ENCODE data around the gene FILIP1.

The FILIP1 gene

DNA sequence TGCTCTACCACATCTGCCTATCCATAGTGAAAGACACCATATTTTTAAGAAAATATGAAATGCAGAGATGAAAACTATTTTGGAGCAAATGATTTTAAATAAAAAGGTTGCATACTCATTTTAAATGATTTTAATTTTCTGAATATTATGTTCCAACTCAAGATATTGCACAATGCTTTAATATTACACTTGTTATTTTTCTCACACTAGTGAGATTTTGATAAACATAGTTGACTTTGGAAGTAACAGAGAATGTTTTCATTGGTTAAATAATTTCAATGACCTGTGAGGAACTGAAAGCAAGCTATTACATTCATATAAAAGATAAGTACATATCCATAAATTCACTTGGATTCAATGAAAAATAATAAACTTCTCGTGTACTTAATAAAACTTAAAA lies 201.9 kb downstream of the FILIP1 start:
- DNase-seq (ENCODE audit: low read depth) = no peak

DNA sequence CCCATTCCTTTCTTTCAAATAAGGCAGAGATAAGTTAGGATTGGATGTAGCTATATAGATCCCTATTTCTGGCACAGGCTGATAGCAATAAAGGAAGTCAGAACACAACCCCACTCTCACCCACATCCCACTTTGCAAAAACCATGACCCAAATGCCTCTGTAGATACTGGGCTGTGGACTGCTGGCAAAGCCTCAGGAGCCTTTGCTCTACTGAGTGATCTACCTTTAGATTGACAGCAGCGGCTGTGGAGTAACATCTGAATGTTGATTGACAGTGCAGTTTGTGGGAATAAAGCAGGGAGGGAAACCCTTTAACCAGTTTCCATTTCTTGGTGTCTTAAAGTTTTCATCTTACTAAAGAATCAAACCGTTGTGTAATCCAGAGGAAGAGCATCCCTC lies 202.3 kb downstream of the FILIP1 start:
- no peak for DNase-seq (ENCODE audit: low read depth)

DNA sequence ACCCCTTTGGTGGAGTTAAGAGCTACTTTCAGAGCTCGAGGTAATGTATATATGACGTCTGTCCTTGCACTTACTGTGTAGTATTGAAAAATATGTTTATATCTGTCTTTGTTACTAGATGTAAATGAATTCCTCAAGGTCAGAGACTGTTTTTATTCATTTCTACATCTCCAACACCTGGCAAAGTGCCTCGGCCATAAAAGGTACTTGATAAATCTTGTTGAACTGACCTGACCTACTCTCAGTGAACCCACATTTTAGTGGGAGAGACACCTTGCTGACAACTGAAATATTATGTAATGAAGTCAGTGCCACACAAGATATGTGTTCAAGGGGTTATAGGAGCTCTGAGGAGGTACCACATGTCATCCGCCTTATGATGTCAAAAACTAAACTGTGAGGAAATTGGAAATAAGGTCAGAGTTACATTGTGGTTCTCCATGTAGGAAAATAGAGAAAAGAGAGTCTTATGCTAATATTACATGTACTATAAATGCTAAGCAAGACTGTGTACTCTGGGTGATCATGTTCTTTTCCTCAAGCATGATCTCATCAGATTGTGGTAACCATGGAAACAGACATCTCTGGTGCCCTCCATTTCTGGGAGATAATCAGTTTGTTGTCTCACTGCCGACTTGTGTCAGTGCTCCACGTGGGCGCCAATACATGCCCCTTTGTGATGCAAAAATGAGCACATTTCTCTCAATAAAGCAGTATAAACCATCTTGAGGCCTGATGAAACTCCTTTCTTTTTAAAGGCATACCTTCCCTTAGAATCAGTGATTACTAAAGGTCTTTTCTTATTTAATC lies 203.3 kb downstream of the FILIP1 start:
- DNase-seq (ENCODE audit: low read depth) = no peak

DNA sequence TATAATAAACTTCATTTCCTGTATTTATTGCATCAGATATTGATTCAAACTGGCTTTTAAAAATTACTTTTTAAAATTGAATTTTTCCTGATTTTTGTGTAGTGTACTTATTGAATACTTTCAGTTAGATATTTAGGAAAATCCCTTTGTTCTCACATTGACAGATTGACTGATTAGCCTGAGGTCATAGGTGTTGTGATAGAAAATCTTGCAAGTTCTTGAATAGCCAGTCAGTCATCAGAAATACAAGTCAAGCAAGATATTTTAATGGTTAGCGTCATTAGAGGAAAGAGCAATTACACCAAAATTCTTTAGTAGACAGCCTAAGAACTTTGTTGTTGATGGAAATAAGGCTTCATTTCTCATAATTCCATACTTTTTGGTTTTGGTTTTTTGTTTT lies 205.6 kb downstream of the FILIP1 start:
- no peak for DNase-seq (ENCODE audit: low read depth)

DNA sequence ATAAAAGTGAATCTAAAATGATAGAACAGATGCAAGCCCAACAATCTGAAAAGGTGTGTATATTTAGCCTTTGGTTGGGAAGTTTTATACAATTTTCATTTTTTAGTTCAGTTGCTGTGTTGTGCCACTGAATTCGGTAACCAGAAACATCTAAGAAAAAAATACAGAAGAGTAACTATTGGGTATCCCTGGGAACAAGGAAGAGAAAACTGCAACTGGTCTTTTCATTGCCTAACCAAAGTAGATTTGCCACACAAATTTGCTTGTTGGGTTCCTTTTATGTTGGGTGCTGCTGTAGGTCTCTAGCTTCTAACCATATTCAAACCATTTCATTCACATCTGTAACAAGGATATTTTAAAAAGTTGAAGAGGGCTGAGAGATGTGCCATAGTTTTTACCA lies 206.2 kb downstream of the FILIP1 start:
- DNase-seq (ENCODE audit: low read depth) = no peak

DNA sequence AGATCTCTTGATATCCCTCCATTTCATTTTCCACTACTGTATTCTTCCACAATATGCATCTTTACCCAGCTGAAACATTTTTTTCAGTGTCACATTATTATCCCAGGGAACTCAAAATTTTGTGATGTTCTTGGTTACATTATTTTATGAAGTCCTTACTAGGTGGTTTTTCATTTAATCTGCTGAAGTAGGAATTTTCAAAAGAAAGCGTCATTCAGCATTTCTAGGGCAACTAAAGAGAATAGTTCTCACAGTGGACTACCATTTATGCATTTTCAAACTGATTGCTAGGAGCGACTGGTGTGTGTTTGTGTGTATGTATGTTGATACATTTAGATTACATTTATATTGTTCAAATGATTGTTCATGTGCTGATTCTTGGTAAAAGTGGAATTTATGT lies 206.6 kb downstream of the FILIP1 start:
- no peak for DNase-seq (ENCODE audit: low read depth)

DNA sequence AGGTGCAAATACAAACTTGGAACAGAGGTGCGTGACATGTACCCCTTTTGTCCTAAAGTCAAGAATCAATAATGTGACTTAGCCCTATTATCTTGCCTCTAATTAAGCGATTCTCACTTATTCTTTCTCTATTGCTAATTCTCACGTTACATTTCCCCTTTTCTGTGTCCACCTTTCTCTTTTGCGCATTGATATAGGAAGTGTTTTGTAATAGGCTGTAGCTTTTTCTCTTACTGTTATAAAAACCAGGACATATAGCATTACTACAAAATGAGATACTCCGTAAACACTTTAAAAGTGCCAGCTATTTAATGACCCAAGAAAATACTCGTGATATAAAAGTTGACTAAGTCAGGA lies 208.3 kb downstream of the FILIP1 start:
- DNase-seq (ENCODE audit: low read depth) = no peak

DNA sequence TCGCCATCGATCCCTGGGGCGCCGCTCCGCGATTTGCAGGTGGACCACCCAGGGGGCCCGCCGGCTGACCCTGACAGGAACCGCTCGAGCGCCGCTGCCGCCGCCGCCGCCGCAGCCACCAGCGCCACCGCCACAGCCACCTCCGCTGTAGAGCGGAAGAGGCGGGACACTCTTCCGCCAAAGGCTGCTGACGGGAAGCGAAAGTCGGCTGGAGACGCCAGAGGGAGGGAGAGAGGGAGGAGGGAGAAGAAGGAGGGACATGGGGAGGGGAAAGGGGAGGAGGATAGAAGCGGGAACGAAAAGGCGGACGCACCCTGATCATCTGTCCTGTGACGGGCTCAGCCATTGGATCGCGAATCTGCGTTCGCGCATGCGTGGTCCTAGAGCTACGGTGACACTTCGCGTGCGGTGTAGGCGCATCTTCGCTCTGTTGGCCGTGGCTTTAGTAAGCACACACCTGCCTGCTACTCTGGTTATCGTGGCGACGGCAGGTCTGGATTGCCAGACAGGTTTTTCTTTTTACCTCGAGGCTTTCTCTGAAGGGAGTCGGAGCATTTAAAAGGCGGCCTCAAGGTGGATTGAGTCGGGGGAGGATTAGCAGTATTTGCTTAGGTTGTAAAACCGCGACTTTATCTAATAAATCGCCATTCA lies 208.8 kb downstream of the FILIP1 start, which contains the start of gene TMEM30A:
Gene TMEM30A (minus strand): TSS at position 161 of the 651 bp plus-strand sequence. CDS start 154 bp downstream, at position 7.
- DNase-seq (ENCODE audit: low read depth) = peak; percentile 96

DNA sequence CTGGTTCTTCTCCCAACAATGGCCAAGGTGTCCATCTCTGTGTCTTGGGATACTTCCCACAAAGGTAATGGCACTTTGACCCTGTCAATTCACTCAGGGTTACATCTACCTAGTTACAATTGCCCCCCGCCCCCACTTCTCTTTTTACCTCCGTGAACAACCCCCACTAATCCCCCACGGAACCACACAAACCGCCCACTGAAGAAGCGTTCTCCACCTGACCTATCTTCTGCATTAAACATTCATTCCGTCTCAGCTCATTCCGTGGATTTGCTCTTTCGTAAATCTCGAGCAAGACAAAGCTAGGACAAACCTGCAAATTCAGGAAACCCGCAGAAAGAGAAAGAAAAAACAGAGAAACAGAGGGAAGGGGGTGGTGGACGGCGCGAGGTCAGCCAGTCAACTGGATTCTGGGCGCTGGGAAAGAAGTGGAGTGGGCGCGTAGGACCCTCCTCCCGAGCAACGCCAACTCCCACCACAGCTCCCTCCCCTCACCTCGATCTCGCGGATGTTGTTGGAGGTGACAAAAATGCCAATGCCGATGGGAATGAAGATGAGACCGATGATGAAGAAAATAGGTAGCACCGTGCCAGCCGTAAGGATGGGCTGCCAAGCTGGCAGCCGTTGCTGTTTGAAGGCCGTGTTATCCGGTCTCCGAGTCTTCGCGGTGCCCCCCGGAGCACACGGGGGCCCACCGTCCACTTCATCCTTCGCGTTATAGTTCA lies 209.5 kb downstream of the FILIP1 start:
- no peak for DNase-seq (ENCODE audit: low read depth)

DNA sequence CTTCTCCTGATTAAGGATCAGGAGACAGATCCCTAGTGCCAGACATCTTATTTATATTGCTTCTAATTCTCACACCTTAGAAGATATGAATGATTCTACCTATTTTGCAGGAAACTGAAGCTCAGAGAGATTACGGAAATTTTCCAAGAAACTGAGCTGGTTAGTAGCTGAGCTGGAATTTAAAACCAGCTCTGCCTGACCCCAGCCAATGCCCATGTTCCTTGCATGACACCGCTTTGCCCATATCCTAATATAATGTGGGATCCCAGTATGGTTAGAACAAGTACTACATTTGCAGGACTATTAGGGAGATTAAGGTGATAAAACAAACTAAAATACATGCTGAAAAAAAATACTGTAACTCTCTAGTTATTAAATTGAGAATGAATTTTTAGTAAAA lies 210.9 kb downstream of the FILIP1 start:
- DNase-seq (ENCODE audit: low read depth) = no peak

DNA sequence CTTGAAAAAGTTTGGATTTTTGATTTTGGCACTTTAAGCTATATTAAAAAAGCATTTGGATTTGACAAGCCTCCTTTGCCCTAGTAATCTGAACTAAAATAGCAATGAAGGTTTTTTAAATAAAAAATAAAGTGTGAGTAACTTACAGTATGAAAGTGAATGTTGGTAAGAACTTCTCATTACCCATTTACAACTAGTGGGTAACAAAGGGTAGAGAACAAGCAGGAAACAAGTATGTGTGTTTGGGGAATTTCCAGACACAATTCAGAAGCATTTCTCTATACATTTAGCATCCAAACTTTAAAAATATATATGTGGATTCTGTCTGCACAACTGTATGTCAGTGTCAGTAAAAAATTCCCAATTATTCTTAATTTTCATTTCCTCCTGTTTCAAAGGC lies 211.9 kb downstream of the FILIP1 start:
- no peak for DNase-seq (ENCODE audit: low read depth)

DNA sequence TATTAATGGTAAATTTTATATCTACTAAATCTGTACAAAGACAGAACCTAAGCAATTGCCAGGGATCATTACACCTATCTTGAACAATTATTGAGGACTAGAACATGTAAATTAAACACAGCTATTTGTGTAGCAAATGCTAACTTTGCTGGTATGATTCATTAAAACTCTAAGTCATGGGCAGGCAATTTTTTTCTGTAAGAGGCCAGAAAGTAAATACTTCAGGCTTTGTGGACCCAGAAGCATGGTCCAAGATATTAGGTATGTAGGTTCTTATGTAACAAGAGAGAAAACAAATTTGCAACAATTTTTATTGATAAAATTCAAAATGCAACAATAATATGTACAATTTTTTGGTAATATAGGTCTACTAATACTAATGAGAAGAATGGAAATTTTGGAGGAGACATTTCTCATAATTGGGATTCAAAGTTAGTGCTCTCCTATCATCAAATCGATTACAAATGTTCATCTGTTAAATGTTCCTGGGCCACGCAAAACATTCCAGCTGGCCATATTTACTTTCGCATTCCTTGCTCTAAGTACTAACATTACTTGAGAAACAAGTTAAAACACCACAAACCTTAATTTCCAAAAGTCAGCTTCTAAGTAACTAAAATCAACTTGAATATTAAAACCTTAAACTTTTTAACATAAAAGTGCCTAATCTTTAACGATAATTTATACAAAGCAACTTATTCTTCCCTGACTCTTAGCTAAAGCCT lies 213.3 kb downstream of the FILIP1 start:
- DNase-seq (ENCODE audit: low read depth) = no peak

DNA sequence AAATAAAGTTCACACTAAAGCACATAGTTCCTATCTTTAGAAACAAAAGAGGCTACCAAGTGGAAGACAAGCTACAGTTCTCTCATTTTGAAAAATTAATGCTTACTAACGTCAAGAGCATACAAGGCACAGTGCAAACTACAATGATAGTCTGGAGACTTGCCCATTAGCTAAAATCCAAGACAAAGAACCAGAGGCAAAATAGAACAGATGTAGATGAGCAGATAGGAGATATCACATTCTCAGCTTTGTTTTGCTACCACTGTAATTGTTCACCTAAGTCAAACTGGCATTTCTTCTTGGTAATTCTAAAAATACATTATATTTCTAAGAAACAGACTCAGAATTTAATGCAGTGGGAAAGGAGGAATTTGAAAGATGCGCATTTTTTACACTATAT lies 214.2 kb downstream of the FILIP1 start:
- no peak for DNase-seq (ENCODE audit: low read depth)

DNA sequence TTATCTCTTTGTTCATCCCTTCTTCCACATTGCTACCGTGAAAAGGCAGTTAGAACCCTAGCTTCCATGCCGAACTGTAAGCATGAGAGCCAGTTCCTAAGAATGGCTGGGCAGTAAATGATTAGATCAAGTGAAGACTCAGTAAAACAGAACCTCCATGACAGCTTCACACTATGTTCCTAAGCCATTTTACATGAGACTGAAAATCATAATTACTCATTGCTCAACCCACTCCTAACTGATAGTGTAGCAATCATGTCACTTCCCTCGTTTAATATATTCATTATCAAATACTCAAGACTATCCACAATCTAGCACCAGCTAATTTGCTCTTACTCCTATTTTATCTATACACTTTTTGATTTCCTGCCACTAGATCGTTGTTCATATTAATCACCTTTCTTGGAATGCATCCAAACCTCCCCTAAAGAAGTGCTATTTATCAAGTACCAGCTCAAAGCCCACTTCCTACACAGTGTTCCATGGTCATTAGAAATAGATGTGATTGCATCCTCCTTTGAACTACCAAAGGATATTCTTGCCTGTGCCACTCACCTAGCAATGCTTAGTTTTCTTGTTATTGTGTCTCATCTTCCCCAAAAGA lies 215.0 kb downstream of the FILIP1 start:
- no peak for DNase-seq (ENCODE audit: low read depth)

DNA sequence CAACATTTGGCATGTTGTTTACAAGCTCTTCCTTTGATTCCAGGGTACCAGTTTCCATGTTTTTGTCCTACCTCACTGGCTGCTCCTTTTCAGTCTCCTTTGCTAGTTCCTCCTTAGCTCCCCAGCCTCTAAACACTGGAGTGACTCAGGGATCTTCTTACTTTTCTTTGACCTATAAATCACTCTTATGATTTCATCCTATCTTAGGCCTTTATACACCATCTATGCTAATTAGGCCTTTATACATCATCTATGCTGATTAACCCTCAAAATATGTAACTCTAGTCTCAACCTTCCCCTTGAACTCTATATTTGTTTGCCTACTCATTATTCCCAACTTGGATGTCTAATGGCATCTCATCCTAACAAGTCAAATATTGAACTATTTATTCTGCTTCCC lies 218.5 kb downstream of the FILIP1 start:
- no peak for DNase-seq (ENCODE audit: low read depth)

DNA sequence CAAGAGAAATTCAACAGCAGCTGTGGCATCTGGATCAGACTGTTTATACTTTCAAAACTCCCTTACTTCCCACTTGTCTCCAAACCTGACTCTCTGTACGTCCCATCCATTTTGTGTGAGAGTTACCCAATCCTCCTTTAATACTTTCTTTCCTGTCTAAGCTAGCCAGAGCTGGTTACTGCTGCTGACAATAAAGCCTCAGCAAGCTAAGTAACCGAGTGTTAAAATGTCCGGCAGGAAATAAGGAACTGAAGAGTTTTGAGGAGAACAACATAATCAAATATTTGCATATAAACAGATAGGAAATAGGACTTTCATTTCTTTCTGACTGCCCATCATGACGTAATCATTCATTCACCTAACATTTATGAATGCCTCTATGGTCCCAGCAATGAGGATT lies 220.6 kb downstream of the FILIP1 start:
- DNase-seq (ENCODE audit: low read depth) = no peak

DNA sequence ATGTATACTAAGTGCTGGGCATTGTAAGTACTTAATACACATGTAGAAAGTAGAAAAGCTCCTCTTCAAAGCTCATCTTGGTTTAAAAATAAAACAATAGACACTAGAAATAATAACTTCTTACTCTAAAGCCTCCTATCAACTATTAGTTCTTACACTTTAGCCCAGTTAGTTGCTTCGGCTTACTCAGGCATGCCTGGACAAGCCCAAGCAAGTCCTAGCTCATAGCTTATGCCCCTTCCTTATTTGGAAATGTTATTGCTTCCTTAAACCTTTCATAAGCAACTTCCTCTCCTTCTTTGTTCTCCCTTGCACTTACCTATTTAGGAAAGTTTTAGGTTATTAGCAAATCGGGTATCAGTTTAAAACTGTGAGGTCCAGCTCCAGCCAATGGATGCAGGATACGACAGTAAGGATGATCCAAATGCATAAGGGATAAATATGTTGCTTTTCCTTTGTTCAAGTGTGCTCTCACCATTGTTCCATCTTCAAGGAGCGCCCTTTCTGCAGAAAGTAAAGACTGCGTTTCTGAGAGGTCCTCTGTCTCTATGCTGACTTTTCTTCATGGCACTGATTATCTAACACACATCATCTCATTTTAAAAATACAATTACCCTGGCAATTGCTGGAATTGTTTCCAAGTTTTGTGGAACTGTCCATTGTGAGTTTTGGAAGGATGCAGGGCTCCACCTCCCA lies 221.3 kb downstream of the FILIP1 start:
- no peak for DNase-seq (ENCODE audit: low read depth)

DNA sequence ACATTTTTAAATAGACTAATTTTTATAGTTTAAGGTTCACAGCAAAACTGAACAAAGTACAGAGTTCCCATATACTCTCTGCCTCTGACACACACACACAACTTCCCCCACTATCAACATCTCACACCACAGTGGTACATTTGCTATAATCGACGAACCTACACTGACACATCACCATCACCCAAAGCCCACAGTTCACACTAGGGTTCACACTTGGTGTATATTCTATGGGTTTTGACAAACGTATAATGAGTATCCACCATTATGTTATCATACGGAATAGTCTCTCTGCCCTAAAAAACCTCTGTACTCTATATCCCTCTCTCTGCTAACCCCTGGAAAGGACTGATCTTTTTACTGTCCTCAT lies 224.6 kb downstream of the FILIP1 start:
- DNase-seq (ENCODE audit: low read depth) = no peak

DNA sequence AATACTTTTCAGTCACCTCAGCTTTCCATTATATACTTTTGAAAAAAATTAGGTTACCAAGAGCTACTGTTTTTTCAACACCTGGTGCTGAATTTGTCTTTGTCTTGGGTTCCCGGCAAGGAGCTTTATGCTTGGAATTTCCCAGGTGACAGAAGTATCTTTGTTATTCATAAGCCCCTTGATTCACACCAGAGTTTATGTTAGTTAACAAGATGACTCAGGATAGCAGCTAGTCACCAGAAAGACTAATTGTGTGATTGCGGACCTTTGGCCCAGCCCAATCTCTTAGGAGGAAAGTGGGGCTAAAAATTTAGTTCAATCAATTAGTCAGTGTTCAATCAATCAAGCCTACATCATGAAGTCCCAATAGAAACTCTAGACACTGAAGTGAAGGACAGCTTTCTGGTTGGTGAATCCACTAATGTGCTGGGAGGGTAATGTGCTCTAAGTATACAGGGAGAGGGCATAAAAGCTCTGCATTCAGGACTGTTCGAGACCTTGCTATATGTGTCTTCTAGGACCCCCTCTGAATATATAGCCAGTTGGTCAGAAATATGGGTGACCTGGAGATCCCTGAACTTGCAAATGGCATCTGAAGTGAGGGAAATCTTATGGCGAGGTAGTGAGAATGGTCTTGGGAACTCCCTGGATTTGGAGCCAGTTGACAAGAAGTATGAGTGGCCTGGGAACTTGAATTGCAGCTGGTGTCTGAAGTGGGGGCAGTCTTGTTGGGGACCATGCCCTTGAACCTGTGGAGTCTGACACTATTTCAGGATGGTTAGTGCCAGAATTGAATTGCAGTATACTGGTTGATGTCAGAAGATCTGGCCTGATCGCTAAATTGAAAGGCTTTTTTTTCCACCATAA lies 225.2 kb downstream of the FILIP1 start:
- DNase-seq (ENCODE audit: low read depth) = no peak

DNA sequence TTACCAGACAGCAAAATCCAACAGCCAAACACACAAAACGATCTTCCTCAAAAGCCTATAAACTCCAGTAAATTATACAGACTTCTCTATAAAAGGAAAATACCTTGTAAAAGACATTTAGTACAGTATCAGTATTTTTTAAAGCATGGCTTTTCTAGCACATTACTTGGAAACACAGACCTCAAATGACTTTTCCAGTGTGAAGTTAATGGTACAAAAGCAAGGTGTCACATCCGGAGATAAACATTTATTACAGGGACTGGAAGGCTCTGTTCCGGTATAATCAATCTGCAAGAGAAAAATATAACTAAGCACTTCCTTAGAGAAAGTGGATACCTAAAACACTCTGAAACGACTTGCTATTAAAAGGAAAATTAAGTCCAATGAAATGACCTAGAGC lies 226.1 kb downstream of the FILIP1 start:
- DNase-seq (ENCODE audit: low read depth) = no peak

All from activated T-cell treated with anti-CD3 and anti-CD28 coated beads for 24 hours (primary cell).